ENCODE measurements around the gene MAP3K13.
"Not testable (repeated sequence)": the region's sequence is repeated elsewhere in the genome, so short reads cannot be mapped to it uniquely, and the experiment has no call there.

Gene MAP3K13

GRCh38 chr3:185460309-185460708 is 97.4 kb downstream of the MAP3K13 start:
- Histone ChIP-seq H3K4me1 (ENCODE audit: insufficient read depth, low read length) (no peaks in the 10 kb centered on the region), H3K27me3 (ENCODE audit: insufficient read depth, low read length) (no peaks in the 10 kb centered on the region), H3K4me3 (ENCODE audit: low read length) (no peak overlapping the region), H3K9me3 (ENCODE audit: low read length) (no peaks in the 10 kb centered on the region), H2AFZ (ENCODE audit: low read depth, low read length) (no peak overlapping the region), H3K36me3 (ENCODE audit: insufficient read depth, low read length) (peaks cover 12% of the 10 kb centered on the region)

GRCh38 chr3:185460719-185461350 is 97.9 kb downstream of the MAP3K13 start:
- Histone ChIP-seq H3K4me3 (ENCODE audit: low read length) (no peak overlapping the region), H3K36me3 (ENCODE audit: insufficient read depth, low read length) (peaks cover 12% of the 10 kb centered on the region), H2AFZ (ENCODE audit: low read depth, low read length) (no peak overlapping the region), H3K9me3 (ENCODE audit: low read length) (no peaks in the 10 kb centered on the region), H3K27me3 (ENCODE audit: insufficient read depth, low read length) (no peaks in the 10 kb centered on the region), H3K4me1 (ENCODE audit: insufficient read depth, low read length) (no peaks in the 10 kb centered on the region)

GRCh38 chr3:185465471-185465870 is 102.5 kb downstream of the MAP3K13 start:
- Histone ChIP-seq H3K36me3 (ENCODE audit: insufficient read depth, low read length) (peaks cover 29% of the 10 kb centered on the region), H3K4me1 (ENCODE audit: insufficient read depth, low read length) (no peaks in the 10 kb centered on the region), H3K4me3 (ENCODE audit: low read length) (no peak overlapping the region), H3K27me3 (ENCODE audit: insufficient read depth, low read length) (no peaks in the 10 kb centered on the region), H2AFZ (ENCODE audit: low read depth, low read length) (no peak overlapping the region), H3K9me3 (ENCODE audit: low read length) (no peaks in the 10 kb centered on the region)

GRCh38 chr3:185466123-185466522 is 103.2 kb downstream of the MAP3K13 start:
- not testable (repeated sequence) for H3K4me3 ChIP-seq (ENCODE audit: low read length)

GRCh38 chr3:185469542-185469941 is 106.6 kb downstream of the MAP3K13 start:
- H2AFZ ChIP-seq (ENCODE audit: low read depth, low read length), result no peak overlapping the region
- no peaks in the 10 kb centered on the region for H3K4me1 ChIP-seq (ENCODE audit: insufficient read depth, low read length)
- H3K9me3 ChIP-seq (ENCODE audit: low read length), result no peaks in the 10 kb centered on the region
- H3K27me3 ChIP-seq (ENCODE audit: insufficient read depth, low read length), result no peaks in the 10 kb centered on the region
- H3K36me3 ChIP-seq (ENCODE audit: insufficient read depth, low read length), result peaks cover 39% of the 10 kb centered on the region
- no peak overlapping the region for H3K4me3 ChIP-seq (ENCODE audit: low read length)

More at GRCh38 chr3:185466123-185466522, 103.2 kb downstream of the MAP3K13 start:
- H3K27me3 ChIP-seq (ENCODE audit: insufficient read depth, low read length); H2AFZ ChIP-seq (ENCODE audit: low read depth, low read length); H3K9me3 ChIP-seq (ENCODE audit: low read length); H3K4me1 ChIP-seq (ENCODE audit: insufficient read depth, low read length): not testable (repeated sequence)
- H3K36me3 ChIP-seq (ENCODE audit: insufficient read depth, low read length), result peaks cover 29% of the 10 kb centered on the region

- no peaks in the 10 kb centered on the region for H3K9me3 ChIP-seq (ENCODE audit: low read length)
- peaks cover 39% of the 10 kb centered on the region for H3K36me3 ChIP-seq (ENCODE audit: insufficient read depth, low read length)
- no peak overlapping the region for H3K4me3 ChIP-seq (ENCODE audit: low read length)
- H2AFZ ChIP-seq (ENCODE audit: low read depth, low read length), result no peak overlapping the region
- no peaks in the 10 kb centered on the region for H3K4me1 ChIP-seq (ENCODE audit: insufficient read depth, low read length)
- H3K27me3 ChIP-seq (ENCODE audit: insufficient read depth, low read length), result no peaks in the 10 kb centered on the region
Measured at GRCh38 chr3:185470323-185470722, 107.4 kb downstream of the MAP3K13 start.

GRCh38 chr3:185473290-185473815 is 110.4 kb downstream of the MAP3K13 start:
- H3K36me3 ChIP-seq (ENCODE audit: insufficient read depth, low read length), result peaks cover 32% of the 10 kb centered on the region
- H2AFZ ChIP-seq (ENCODE audit: low read depth, low read length), result no peak overlapping the region

GRCh38 chr3:185474922-185475321 is 112.0 kb downstream of the MAP3K13 start:
- H3K4me1 ChIP-seq (ENCODE audit: insufficient read depth, low read length); H2AFZ ChIP-seq (ENCODE audit: low read depth, low read length); H3K9me3 ChIP-seq (ENCODE audit: low read length); H3K27me3 ChIP-seq (ENCODE audit: insufficient read depth, low read length); H3K4me3 ChIP-seq (ENCODE audit: low read length): not testable (repeated sequence)
- peaks cover 25% of the 10 kb centered on the region for H3K36me3 ChIP-seq (ENCODE audit: insufficient read depth, low read length)

More at GRCh38 chr3:185473290-185473815, 110.4 kb downstream of the MAP3K13 start:
- Histone ChIP-seq H3K9me3 (ENCODE audit: low read length) (no peaks in the 10 kb centered on the region), H3K27me3 (ENCODE audit: insufficient read depth, low read length) (no peaks in the 10 kb centered on the region), H3K4me3 (ENCODE audit: low read length) (no peak overlapping the region), H3K4me1 (ENCODE audit: insufficient read depth, low read length) (no peaks in the 10 kb centered on the region)

- peaks cover 38% of the 10 kb centered on the region for H3K36me3 ChIP-seq (ENCODE audit: insufficient read depth, low read length)
Measured at GRCh38 chr3:185477316-185477715, 114.4 kb downstream of the MAP3K13 start.

GRCh38 chr3:185479373-185479945 is 116.5 kb downstream of the MAP3K13 start:
- Histone ChIP-seq H3K9me3 (ENCODE audit: low read length) (no peaks in the 10 kb centered on the region), H3K4me3 (ENCODE audit: low read length) (no peak overlapping the region), H3K4me1 (ENCODE audit: insufficient read depth, low read length) (no peaks in the 10 kb centered on the region), H3K27me3 (ENCODE audit: insufficient read depth, low read length) (no peaks in the 10 kb centered on the region), H2AFZ (ENCODE audit: low read depth, low read length) (no peak overlapping the region), H3K36me3 (ENCODE audit: insufficient read depth, low read length) (peaks cover 31% of the 10 kb centered on the region)

More at GRCh38 chr3:185477316-185477715, 114.4 kb downstream of the MAP3K13 start:
- Histone ChIP-seq H2AFZ (ENCODE audit: low read depth, low read length) (no peak overlapping the region), H3K27me3 (ENCODE audit: insufficient read depth, low read length) (no peaks in the 10 kb centered on the region), H3K4me1 (ENCODE audit: insufficient read depth, low read length) (no peaks in the 10 kb centered on the region), H3K4me3 (ENCODE audit: low read length) (no peak overlapping the region), H3K9me3 (ENCODE audit: low read length) (no peaks in the 10 kb centered on the region)

GRCh38 chr3:185484296-185484695 is 121.4 kb downstream of the MAP3K13 start:
- Histone ChIP-seq H3K36me3 (ENCODE audit: insufficient read depth, low read length) (peaks cover 43% of the 10 kb centered on the region), H3K4me3 (ENCODE audit: low read length) (no peak overlapping the region), H3K27me3 (ENCODE audit: insufficient read depth, low read length) (no peaks in the 10 kb centered on the region), H3K4me1 (ENCODE audit: insufficient read depth, low read length) (no peaks in the 10 kb centered on the region), H2AFZ (ENCODE audit: low read depth, low read length) (no peak overlapping the region), H3K9me3 (ENCODE audit: low read length) (no peaks in the 10 kb centered on the region)

GRCh38 chr3:185486394-185486793 is 123.5 kb downstream of the MAP3K13 start:
- Histone ChIP-seq H3K27me3 (ENCODE audit: insufficient read depth, low read length) (no peaks in the 10 kb centered on the region), H3K4me3 (ENCODE audit: low read length) (no peak overlapping the region), H3K4me1 (ENCODE audit: insufficient read depth, low read length) (no peaks in the 10 kb centered on the region), H2AFZ (ENCODE audit: low read depth, low read length) (no peak overlapping the region), H3K36me3 (ENCODE audit: insufficient read depth, low read length) (peaks cover 49% of the 10 kb centered on the region), H3K9me3 (ENCODE audit: low read length) (no peaks in the 10 kb centered on the region)

GRCh38 chr3:185488465-185488864 is 125.5 kb downstream of the MAP3K13 start:
- Histone ChIP-seq H3K4me1 (ENCODE audit: insufficient read depth, low read length) (no peaks in the 10 kb centered on the region), H3K4me3 (ENCODE audit: low read length) (no peak overlapping the region), H3K9me3 (ENCODE audit: low read length) (no peaks in the 10 kb centered on the region), H3K36me3 (ENCODE audit: insufficient read depth, low read length) (peaks cover 49% of the 10 kb centered on the region), H3K27me3 (ENCODE audit: insufficient read depth, low read length) (no peaks in the 10 kb centered on the region), H2AFZ (ENCODE audit: low read depth, low read length) (no peak overlapping the region)
